ENCODE data around the gene KDM8. TPM values are rescaled to one million over a fixed set of nuclear protein-coding genes. Genes with fewer than 3 reads are reported as not detected.

KDM8 gene
- polyA plus RNA-seq, 1 of the 3 experiments (the other 2 are of a cell fraction): 3.3 TPM

DNA sequence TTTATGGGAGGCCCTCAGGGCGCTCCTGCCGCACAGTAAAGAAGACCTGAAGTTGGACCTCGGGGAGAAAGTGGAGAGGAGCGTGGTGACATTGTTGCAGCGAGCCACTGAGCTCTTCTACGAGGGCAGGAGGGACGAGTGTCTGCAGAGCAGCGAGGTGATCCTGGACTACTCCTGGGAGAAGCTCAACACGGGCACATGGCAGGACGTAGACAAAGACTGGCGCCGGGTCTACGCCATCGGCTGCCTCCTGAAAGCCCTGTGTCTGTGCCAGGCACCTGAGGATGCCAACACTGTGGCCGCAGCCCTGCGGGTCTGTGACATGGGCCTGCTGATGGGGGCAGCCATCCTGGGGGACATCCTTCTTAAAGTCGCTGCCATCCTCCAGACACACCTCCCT is 6.8 kb downstream of the KDM8 start:
- Histone ChIP-seq H3K27ac (ENCODE audit: low read depth in 2 of 2, low read length in 1 of 2) (no peak overlapping the region), H2AFZ (ENCODE audit: low read depth) (no peak overlapping the region), H3K79me2 (ENCODE audit: insufficient read depth) (no peaks in the 10 kb centered on the region), H3K4me1 (ENCODE audit: control insufficient read depth in 1 of 2, insufficient read depth in 2 of 2, low read depth in 1 of 2, low read length in 1 of 2) (no peaks in the 10 kb centered on the region), H4K20me1 (ENCODE audit: insufficient read depth) (no peaks in the 10 kb centered on the region), H3K27me3 (ENCODE audit: insufficient read depth) (no peaks in the 10 kb centered on the region), H3K4me3 (ENCODE audit: low read depth in 2 of 2, low read length in 1 of 2) (no peak overlapping the region), H3K4me2 (no peak overlapping the region), H3F3A (replicated peaks; ENCODE audit: insufficient read depth) (no peaks in the 10 kb centered on the region), H3K9ac (no peak overlapping the region), H3K9me2 (no peaks in the 10 kb centered on the region), H3K9me3 (no peaks in the 10 kb centered on the region), H3K36me3 (replicated peaks in 1 of 2; ENCODE audit: control insufficient read depth in 1 of 2, insufficient read depth in 2 of 2, low read length in 1 of 2) (peaks cover 0 to 3% of the 10 kb centered on the region in 2 experiments)
- TF ChIP-seq TCF12 (IDR thresholded peaks at IDR 0.05) (no peak), MXI1 (IDR thresholded peaks at IDR 0.05; ENCODE audit: low read depth, low read length) (no peak), FOXM1 (IDR thresholded peaks at IDR 0.05; ENCODE audit: low read depth) (no peak), SMC3 (IDR thresholded peaks at IDR 0.05; ENCODE audit: low read depth, low read length) (no peak), NRF1 (IDR thresholded peaks at IDR 0.05; ENCODE audit: low read depth, low read length) (no peak), TEAD4 (IDR thresholded peaks at IDR 0.05; ENCODE audit: borderline replicate concordance, insufficient read depth) (no peak), RCOR1 (IDR thresholded peaks at IDR 0.05; ENCODE audit: low read length) (no peak)
- TF ChIP-seq, protein P1, sequence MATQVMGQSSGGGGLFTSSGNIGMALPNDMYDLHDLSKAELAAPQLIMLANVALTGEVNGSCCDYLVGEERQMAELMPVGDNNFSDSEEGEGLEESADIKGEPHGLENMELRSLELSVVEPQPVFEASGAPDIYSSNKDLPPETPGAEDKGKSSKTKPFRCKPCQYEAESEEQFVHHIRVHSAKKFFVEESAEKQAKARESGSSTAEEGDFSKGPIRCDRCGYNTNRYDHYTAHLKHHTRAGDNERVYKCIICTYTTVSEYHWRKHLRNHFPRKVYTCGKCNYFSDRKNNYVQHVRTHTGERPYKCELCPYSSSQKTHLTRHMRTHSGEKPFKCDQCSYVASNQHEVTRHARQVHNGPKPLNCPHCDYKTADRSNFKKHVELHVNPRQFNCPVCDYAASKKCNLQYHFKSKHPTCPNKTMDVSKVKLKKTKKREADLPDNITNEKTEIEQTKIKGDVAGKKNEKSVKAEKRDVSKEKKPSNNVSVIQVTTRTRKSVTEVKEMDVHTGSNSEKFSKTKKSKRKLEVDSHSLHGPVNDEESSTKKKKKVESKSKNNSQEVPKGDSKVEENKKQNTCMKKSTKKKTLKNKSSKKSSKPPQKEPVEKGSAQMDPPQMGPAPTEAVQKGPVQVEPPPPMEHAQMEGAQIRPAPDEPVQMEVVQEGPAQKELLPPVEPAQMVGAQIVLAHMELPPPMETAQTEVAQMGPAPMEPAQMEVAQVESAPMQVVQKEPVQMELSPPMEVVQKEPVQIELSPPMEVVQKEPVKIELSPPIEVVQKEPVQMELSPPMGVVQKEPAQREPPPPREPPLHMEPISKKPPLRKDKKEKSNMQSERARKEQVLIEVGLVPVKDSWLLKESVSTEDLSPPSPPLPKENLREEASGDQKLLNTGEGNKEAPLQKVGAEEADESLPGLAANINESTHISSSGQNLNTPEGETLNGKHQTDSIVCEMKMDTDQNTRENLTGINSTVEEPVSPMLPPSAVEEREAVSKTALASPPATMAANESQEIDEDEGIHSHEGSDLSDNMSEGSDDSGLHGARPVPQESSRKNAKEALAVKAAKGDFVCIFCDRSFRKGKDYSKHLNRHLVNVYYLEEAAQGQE (IDR thresholded peaks at IDR 0.05; ENCODE audit: low read depth, low read length): no peak
- TF ChIP-seq, protein P2, sequence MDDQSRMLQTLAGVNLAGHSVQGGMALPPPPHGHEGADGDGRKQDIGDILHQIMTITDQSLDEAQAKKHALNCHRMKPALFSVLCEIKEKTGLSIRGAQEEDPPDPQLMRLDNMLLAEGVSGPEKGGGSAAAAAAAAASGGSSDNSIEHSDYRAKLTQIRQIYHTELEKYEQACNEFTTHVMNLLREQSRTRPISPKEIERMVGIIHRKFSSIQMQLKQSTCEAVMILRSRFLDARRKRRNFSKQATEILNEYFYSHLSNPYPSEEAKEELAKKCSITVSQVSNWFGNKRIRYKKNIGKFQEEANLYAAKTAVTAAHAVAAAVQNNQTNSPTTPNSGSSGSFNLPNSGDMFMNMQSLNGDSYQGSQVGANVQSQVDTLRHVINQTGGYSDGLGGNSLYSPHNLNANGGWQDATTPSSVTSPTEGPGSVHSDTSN (IDR thresholded peaks at IDR 0.05): no peak
- CTCF ChIA-PET: interaction anchor here (1.4 to 3.1 kb wide), 2 partner anchors 10 to 158 kb away, joined by 3 to 9 read pairs; no protein-coding TSS in a partner anchor
- 87% methylated on average over 8 of the region's 17 CpGs for WGBS (ENCODE audit: low lambda C conversion rate)
- no peak for DNase-seq
- POLR2A ChIA-PET: no interaction called here

DNA sequence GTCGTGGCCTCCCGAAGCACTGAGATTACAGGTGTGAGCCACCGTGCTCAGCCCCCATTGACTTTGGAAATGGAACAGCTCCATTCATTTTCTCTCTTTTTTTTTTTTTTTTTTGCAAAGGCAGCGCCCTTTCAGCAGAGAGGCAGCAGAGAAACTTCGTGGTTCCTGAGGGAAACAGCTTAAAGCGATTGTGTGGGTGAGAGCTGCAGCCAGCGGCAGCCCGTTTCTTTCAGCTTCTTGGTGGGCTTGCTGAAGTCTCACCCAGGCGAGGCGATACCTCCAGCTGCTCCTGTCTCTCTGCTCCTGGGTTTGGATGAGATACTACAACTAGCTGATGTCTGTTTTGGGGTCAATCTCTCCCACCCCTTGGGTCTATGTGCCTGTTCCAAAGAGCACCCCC is 7.7 kb downstream of the KDM8 start:
- no peak overlapping the region for H2AFZ ChIP-seq (ENCODE audit: low read depth)
- POLR2A ChIA-PET: no interaction called here
- no peak overlapping the region for H3K27ac ChIP-seq (ENCODE audit: low read depth in 2 of 2, low read length in 1 of 2)
- no peak for TF ChIP-seq RFX5 (IDR thresholded peaks at IDR 0.05; ENCODE audit: low read length)
- TF ChIP-seq RCOR1 (IDR thresholded peaks at IDR 0.05; ENCODE audit: low read length): no peak
- no peak for TF ChIP-seq YY1 (IDR thresholded peaks at IDR 0.05; ENCODE audit: low read depth)
- no peak for TF ChIP-seq FOSL2 (IDR thresholded peaks at IDR 0.05; ENCODE audit: borderline replicate concordance, low read depth)
- no peak for TF ChIP-seq EZH2phosphoT487 (IDR thresholded peaks at IDR 0.05; ENCODE audit: borderline replicate concordance, low read depth)
- TF ChIP-seq POLR2AphosphoS5 (IDR thresholded peaks at IDR 0.05; ENCODE audit: low read depth, low read length): no peak
- TF ChIP-seq, protein P3, sequence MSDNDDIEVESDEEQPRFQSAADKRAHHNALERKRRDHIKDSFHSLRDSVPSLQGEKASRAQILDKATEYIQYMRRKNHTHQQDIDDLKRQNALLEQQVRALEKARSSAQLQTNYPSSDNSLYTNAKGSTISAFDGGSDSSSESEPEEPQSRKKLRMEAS (IDR thresholded peaks at IDR 0.05; ENCODE audit: low read depth): no peak
- no peak for TF ChIP-seq TAF1 (IDR thresholded peaks at IDR 0.05; ENCODE audit: borderline replicate concordance, low read depth, low read length)
- no peaks in the 10 kb centered on the region for H3K4me1 ChIP-seq (ENCODE audit: control insufficient read depth in 1 of 2, insufficient read depth in 2 of 2, low read depth in 1 of 2, low read length in 1 of 2)
- H3K4me3 ChIP-seq (ENCODE audit: low read depth in 2 of 2, low read length in 1 of 2): no peak overlapping the region
- no peaks in the 10 kb centered on the region for H3K79me2 ChIP-seq (ENCODE audit: insufficient read depth)
- no peak for DNase-seq
- no peak overlapping the region for H3K9ac ChIP-seq
- no peaks in the 10 kb centered on the region for H3K9me2 ChIP-seq
- H3F3A ChIP-seq (replicated peaks; ENCODE audit: insufficient read depth): no peaks in the 10 kb centered on the region
- peaks cover 0 to 3% of the 10 kb centered on the region in 2 experiments for H3K36me3 ChIP-seq (replicated peaks in 1 of 2; ENCODE audit: control insufficient read depth in 1 of 2, insufficient read depth in 2 of 2, low read length in 1 of 2)
- H4K20me1 ChIP-seq (ENCODE audit: insufficient read depth): no peaks in the 10 kb centered on the region
- CTCF ChIA-PET: interaction anchor here (1.4 to 3.1 kb wide), 2 partner anchors 9 to 157 kb away, joined by 3 to 9 read pairs; no protein-coding TSS in a partner anchor
- H3K27me3 ChIP-seq (ENCODE audit: insufficient read depth): no peaks in the 10 kb centered on the region
- H3K4me2 ChIP-seq: no peak overlapping the region
- H3K9me3 ChIP-seq: no peaks in the 10 kb centered on the region
- WGBS (ENCODE audit: low lambda C conversion rate): 92% methylated on average over 10 of the region's 10 CpGs
